CD4-positive, alpha-beta T cell (primary cell): Measurements from ENCODE around the gene SNX14. TPM values are rescaled to one million over a fixed set of nuclear protein-coding genes. Genes with fewer than 3 reads are reported as not detected.
"Not testable (repeated sequence)": the region's sequence is repeated elsewhere in the genome, so short reads cannot be mapped to it uniquely, and the experiment has no call there.

Source experiments
- ATAC-seq: fragments of 200-7000 bp; cut with Tn5 transposase; one replicate; pipeline ENCODE4 v1.10.0; 2022; ENCODE audit warnings: mild to moderate bottlenecking; ENCODE audit not compliant: poor library complexity
- CTCF ChIA-PET: fragments of 350-600 bp; sonication (Branson Sonifier 250); formaldehyde crosslinking; loops from one replicate; lab custom pipeline; 2021; ENCODE audit warnings: antibody characterized with exemption, inconsistent platforms; lab: Charles Lee
- POLR2A ChIA-PET: fragments of 350-600 bp; sonication (Branson Sonifier 250); formaldehyde crosslinking; loops from one replicate; lab custom pipeline; 2021; ENCODE audit warnings: antibody characterized with exemption, inconsistent platforms; lab: Charles Lee
- DNase-seq, 14 experiments: peaks; one replicate each; pipeline ENCODE4 v3.0.0-alpha.2; 2013 to 2020; ENCODE audit warnings: mixed read lengths in 2 of 14
- H3K27ac ChIP-seq, 2 donors: one replicate each; pipeline versions ENCODE4 v1.5.1 to v1.7.0; 2013; ENCODE audit warnings: low read length in 2 of 2, low read depth in 1 of 2, mild to moderate bottlenecking in 1 of 2
- H3K27me3 ChIP-seq, 2 experiments: 1 replicate in 1 of 2; 2 replicates in 1 of 2; pipeline versions ENCODE4 v1.6.1 to v1.7.0; 2013; ENCODE audit warnings: low read length in 2 of 2, control low read depth in 1 of 2, mild to moderate bottlenecking in 1 of 2, moderate library complexity in 1 of 2; ENCODE audit not compliant: insufficient read depth in 2 of 2, control insufficient read depth in 1 of 2
- H3K36me3 ChIP-seq: one replicate; pipeline ENCODE4 v1.6.1; 2013; ENCODE audit warnings: low read length, control low read depth; ENCODE audit not compliant: insufficient read depth
- H3K4me1 ChIP-seq: one replicate; pipeline ENCODE4 v1.6.1; 2013; ENCODE audit warnings: low read length, control low read depth; ENCODE audit not compliant: insufficient read depth
- H3K4me3 ChIP-seq: one replicate; pipeline ENCODE4 v1.5.1; 2013; ENCODE audit warnings: mild to moderate bottlenecking, low read length, moderate library complexity
- H3K9me3 ChIP-seq, 2 experiments: 1 replicate in 1 of 2; 2 replicates in 1 of 2; pipeline versions ENCODE4 v1.6.1 to v1.7.0; 2013; ENCODE audit warnings: low read length in 2 of 2, mild to moderate bottlenecking in 2 of 2, control low read depth in 1 of 2, moderate library complexity in 1 of 2; ENCODE audit not compliant: control insufficient read depth in 1 of 2, insufficient read depth in 1 of 2
- H3K27ac Mint-ChIP-seq: one replicate; pipeline ENCODE4 v1.8.0; 2020; ENCODE audit warnings: mixed read lengths
- H3K27me3 Mint-ChIP-seq: one replicate; pipeline ENCODE4 v1.8.0; 2021; ENCODE audit warnings: mixed read lengths
- H3K36me3 Mint-ChIP-seq: one replicate; pipeline ENCODE4 v1.8.0; 2021; ENCODE audit warnings: low read depth, mixed read lengths
- H3K4me1 Mint-ChIP-seq: one replicate; pipeline ENCODE4 v1.8.0; 2021; ENCODE audit warnings: low read depth, mixed read lengths
- H3K4me3 Mint-ChIP-seq: one replicate; pipeline ENCODE4 v1.8.0; 2020; ENCODE audit warnings: mild to moderate bottlenecking, mixed read lengths
- H3K9me3 Mint-ChIP-seq: one replicate; pipeline ENCODE4 v1.8.0; 2020; ENCODE audit warnings: mixed read lengths
- intact Hi-C, 2 experiments: fragments of 100-400 bp; cut with DNase I in 1 of 2; cut with micrococcal nuclease in 1 of 2; formaldehyde crosslinking; loops; one replicate each; pipeline versions ENCODE4 v1.15.1 to v1.9.0; 2023 to 2025; cut with DNase I, micrococcal nuclease
- total RNA-seq, 174 experiments: library from RNA in 2 of 174; stranded (reverse) in 2 of 174; gene quantifications; one replicate each; pipeline ENCODE4 v1.2.3 and lab custom pipeline; 2021 to 2026
- TF ChIP-seq, protein P1 (sequence below): fragments of 200-600 bp; IDR thresholded peaks from one replicate; pipeline ENCODE4 v1.8.0; 2022; ENCODE audit warnings: antibody characterized with exemption, mild to moderate bottlenecking

The SNX14 gene
- total RNA-seq, 2 experiments from 2014 or later, result 30.8 to 31.5 TPM

DNA sequence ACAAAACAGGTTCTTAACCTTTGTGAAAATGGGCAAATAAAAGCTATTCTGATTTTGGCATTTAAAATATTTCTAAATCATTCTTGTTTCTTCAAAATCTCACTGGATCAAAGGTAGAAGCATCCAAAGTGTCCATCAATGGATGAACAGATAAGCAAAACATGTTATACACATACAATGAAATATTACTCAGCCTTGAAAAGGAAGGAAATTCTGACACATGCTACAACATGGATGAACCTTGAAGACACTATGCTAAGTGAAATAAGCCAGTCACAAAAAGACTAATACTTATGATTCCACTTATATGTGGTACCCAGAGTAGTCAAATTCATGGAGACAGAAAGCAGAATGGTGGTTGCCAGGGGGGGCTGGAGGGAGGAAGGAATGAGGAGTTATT is 45.9 kb downstream of the SNX14 start:
- Mint-ChIP-seq H3K9me3 (no peaks in the 10 kb centered on the region), H3K36me3 (peaks cover 65% of the 10 kb centered on the region), H3K4me1 (no peaks in the 10 kb centered on the region), H3K27me3 (no peaks in the 10 kb centered on the region), H3K27ac (no peak overlapping the region), H3K4me3 (no peak overlapping the region)
- ATAC-seq (no peak), DNase-seq (no peak)
- ChIA-PET POLR2A (no interaction called here), CTCF (interaction anchor here (1.1 to 1.5 kb wide), 2 partner anchors 14 to 18 kb away, joined by 3 read pairs; no protein-coding TSS in a partner anchor)
- Histone ChIP-seq H3K4me3 (no peak overlapping the region), H3K27ac (no peak overlapping the region), H3K27me3 (no peaks in the 10 kb centered on the region), H3K36me3 (peaks cover 45% of the 10 kb centered on the region), H3K4me1 (no peaks in the 10 kb centered on the region), H3K9me3 (no peaks in the 10 kb centered on the region)
- intact Hi-C loops, result no loop called here
- TF ChIP-seq, protein P1, sequence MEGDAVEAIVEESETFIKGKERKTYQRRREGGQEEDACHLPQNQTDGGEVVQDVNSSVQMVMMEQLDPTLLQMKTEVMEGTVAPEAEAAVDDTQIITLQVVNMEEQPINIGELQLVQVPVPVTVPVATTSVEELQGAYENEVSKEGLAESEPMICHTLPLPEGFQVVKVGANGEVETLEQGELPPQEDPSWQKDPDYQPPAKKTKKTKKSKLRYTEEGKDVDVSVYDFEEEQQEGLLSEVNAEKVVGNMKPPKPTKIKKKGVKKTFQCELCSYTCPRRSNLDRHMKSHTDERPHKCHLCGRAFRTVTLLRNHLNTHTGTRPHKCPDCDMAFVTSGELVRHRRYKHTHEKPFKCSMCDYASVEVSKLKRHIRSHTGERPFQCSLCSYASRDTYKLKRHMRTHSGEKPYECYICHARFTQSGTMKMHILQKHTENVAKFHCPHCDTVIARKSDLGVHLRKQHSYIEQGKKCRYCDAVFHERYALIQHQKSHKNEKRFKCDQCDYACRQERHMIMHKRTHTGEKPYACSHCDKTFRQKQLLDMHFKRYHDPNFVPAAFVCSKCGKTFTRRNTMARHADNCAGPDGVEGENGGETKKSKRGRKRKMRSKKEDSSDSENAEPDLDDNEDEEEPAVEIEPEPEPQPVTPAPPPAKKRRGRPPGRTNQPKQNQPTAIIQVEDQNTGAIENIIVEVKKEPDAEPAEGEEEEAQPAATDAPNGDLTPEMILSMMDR, result no peak

DNA sequence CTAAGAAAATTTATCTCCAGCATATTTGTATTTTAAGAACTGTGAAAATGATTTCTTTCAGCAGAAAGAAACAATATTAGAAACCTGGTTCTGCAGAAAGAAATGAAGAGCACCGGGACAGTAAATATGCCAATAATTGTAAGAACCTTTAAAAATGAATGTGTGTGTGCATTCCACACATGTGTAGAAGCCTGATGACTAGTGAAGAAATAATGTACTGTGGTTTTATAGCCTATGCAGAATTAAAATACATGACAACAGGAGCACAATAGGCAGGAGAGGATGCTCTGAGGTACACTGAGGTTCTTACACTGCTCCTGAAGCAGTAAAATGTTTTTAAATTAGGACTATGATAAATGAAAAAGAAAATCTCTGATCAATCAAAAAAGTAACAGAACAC is 48.9 kb downstream of the SNX14 start:
- no peaks in the 10 kb centered on the region for H3K27me3 ChIP-seq
- Mint-ChIP-seq H3K9me3 (no peaks in the 10 kb centered on the region), H3K27me3 (no peaks in the 10 kb centered on the region), H3K4me3 (no peak overlapping the region), H3K4me1 (no peaks in the 10 kb centered on the region), H3K36me3 (peaks cover 66% of the 10 kb centered on the region), H3K27ac (no peak overlapping the region)
- ChIA-PET CTCF (no interaction called here), POLR2A (no interaction called here)
- ATAC-seq (no peak), DNase-seq (no peak)
- H3K4me3 ChIP-seq, result no peak overlapping the region
- H3K36me3 ChIP-seq, result peaks cover 45% of the 10 kb centered on the region
- no peaks in the 10 kb centered on the region for H3K4me1 ChIP-seq
- TF ChIP-seq, protein P1, result no peak
- H3K9me3 ChIP-seq, result no peaks in the 10 kb centered on the region
- intact Hi-C loops, result loop anchor here in 1 of 2 experiments (5.0 kb wide), 1 partner anchor 33 kb away; no protein-coding TSS in a partner anchor
- no peak overlapping the region for H3K27ac ChIP-seq

DNA sequence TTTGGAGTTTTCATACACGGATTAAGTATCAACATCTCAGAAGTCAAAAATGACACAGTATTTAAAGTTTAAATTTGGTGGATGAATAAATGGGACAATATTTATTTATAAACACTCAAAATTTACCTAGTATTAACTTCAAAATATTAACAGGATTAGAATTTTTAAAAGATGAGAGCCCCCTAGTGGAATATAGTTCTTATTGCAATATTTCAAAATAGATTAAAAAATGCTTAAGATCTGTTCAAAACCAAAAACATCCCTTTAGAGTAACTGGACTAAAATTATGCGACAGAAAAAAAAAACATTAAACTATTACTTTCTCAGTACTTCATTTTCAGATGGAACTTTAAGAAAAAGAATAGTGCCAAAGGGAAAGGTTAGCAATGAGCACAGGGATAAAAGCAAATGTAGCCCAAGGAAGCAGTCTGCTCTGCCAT is 56.6 kb downstream of the SNX14 start:
- H3K27me3 ChIP-seq, result no peaks in the 10 kb centered on the region
- intact Hi-C loops, result loop anchor here in 1 of 2 experiments (5.0 kb wide), 2 partner anchors 135 to 185 kb away; no protein-coding TSS in a partner anchor
- H3K27ac ChIP-seq, result no peak overlapping the region
- H3K9me3 ChIP-seq, result no peaks in the 10 kb centered on the region
- H3K4me1 Mint-ChIP-seq, result no peaks in the 10 kb centered on the region
- H3K27ac Mint-ChIP-seq, result no peak overlapping the region
- H3K36me3 ChIP-seq, result peaks cover 44% of the 10 kb centered on the region
- H3K27me3 Mint-ChIP-seq, result no peaks in the 10 kb centered on the region
- H3K36me3 Mint-ChIP-seq, result peaks cover 54% of the 10 kb centered on the region
- DNase-seq (peak in 2 of 14 experiments; percentile 3 to 26), ATAC-seq (no peak)
- CTCF ChIA-PET, result interaction anchor here (1.2 to 1.5 kb wide), 3 partner anchors 10 to 15 kb away, joined by 3 to 6 read pairs (median 3); no protein-coding TSS in a partner anchor
- no peaks in the 10 kb centered on the region for H3K4me1 ChIP-seq
- TF ChIP-seq, protein P1, result peak; percentile 88
- H3K4me3 ChIP-seq, result no peak overlapping the region
- H3K4me3 Mint-ChIP-seq, result no peak overlapping the region
- no peaks in the 10 kb centered on the region for H3K9me3 Mint-ChIP-seq
- POLR2A ChIA-PET, result interaction anchor here (1.2 kb wide), 1 partner anchor 141 kb away, joined by 5 read pairs; no protein-coding TSS in a partner anchor

DNA sequence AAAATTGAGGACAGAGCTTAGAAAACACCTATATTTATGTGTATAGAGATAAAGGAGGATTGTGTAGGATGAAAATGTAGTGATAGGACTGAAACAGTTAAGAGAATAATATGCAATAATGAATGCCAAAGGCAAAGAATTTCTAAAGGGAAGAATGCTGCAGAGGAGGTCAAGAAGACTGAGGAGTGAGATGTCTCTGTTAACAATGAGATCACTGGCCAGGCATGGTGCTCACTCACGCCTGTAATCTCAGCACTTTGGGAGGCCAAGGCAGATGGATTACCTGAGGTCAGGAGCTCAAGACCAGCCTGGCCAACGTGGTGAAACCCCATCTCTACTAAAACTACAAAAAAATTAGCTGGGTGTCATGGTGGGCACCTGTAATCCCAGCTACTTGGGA is 69.4 kb downstream of the SNX14 start:
- DNase-seq, intact Hi-C loops, H3K4me1 Mint-ChIP-seq, H3K4me3 ChIP-seq, ATAC-seq, H3K27me3 Mint-ChIP-seq, CTCF ChIA-PET, H3K4me1 ChIP-seq, H3K27ac Mint-ChIP-seq, H3K9me3 ChIP-seq, H3K27me3 ChIP-seq, POLR2A ChIA-PET, H3K27ac ChIP-seq, H3K4me3 Mint-ChIP-seq, H3K9me3 Mint-ChIP-seq: not testable (repeated sequence)
- peaks cover 77% of the 10 kb centered on the region for H3K36me3 Mint-ChIP-seq
- peaks cover 53% of the 10 kb centered on the region for H3K36me3 ChIP-seq
